GM18511 (cell line): ENCODE measurements around the gene PRCC.

Experiments used
- ATAC-seq: cut with Tn5 transposase; IDR thresholded peaks from one replicate; pipeline ENCODE4 v1.9.1; 2021; ENCODE audit warnings: mild to moderate bottlenecking, moderate library complexity; ENCODE audit not compliant: unreplicated experiment

PRCC gene

GRCh38 chr1:156840186-156840897 is 73.0 kb downstream of the PRCC start:
- ATAC-seq: no peak

GRCh38 chr1:156840898-156841279 is 73.6 kb downstream of the PRCC start:
- no peak for ATAC-seq

- no peak for ATAC-seq
Observed at GRCh38 chr1:156841295-156841855, 74.0 kb downstream of the PRCC start.

GRCh38 chr1:156842618-156843300 is 75.4 kb downstream of the PRCC start:
- ATAC-seq: no peak

- ATAC-seq: no peak
Observed at GRCh38 chr1:156844102-156844501, 76.8 kb downstream of the PRCC start.

DNA sequence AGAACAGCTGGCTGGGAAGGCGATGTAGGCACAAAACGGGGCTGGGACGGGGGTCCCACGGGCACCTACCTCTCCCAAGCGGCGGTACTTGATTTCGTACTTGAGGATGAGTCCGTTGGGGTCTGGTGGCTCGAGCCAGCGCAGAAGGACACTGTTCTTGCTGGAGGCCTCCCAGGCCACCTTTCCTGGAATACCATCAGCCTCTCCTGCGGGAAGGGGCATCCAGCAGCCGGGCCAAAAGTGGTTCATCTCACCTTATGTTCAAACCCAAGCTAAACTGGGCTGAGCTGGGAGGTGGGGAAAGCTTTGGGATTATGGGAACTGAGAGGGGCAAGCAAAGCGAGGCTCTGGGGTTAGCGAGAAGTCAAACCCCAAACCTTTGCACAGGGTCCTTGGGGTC is 77.3 kb downstream of the PRCC start:
- ATAC-seq: no peak

DNA sequence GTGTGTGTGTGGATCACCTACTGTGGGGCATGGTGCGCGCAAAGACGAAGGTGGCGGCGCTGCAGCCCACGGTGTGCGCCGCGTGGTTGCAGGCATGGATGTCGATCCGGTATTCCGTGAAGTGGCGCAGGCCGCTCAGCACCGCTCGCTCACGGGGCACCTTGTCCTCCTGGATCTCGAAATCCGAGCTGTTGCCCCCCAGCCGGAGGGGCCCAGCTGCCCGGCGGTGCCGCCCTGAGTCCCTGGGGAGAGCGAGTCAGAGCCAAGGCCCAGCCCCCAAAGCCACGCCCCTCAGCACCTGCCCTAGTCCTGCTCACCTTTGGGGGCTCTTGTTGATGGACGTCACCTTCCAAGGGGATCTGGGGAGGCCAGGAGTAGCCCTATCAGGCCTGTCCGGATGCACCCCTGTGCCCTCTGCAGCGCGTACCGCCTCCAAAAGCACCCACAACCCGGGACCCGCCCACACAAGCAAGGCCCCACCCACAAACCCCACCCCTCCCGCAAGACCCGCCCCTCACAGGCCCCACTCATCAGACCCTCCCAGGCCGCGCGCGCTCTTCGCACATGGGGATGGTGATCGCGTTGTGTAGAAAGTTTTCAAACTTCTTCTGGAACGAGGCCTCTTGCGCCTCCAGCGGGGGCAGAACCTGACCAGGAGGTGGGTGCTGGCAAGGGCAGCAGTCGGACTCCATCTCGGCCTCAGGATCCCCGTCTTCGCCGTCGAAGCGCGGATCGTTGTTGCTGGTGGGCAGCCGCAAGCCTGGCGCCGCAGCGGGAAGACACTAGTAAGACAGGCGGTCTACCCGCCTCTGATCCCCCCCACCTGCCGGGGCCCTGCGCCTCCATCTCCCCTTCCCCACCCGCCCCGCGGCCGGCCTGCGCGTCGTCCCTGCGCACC is 78.0 kb downstream of the PRCC start:
- ATAC-seq: no peak

DNA sequence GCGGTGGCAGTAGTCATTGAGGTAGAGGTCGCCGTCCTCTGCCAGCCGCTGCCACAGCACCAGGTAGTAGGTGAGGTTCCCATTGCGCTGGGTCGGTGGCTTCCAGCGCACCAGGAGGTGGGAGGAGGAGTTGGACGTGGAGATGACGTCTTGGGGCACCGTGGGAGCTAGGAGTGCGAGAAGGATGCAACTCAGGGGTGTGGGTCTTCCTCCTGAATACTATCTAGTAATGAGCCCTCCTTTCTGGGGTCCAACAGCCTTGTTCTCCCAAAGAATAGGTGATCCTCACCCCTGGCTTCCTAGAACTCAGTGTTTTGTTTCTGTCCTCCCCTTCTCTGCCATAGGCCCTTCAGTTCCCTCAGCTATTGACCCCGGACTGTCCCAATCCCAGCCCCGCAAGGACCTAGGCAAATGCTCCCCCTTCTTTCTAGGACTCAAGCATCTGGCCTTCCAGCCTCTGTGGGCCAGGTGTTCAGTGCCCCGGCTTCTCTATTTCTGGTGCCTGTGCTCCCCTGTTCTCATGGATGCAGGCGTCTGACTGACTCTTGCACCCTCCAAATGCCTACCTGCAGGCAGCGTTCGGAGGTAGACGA is 78.7 kb downstream of the PRCC start:
- ATAC-seq: no peak

DNA sequence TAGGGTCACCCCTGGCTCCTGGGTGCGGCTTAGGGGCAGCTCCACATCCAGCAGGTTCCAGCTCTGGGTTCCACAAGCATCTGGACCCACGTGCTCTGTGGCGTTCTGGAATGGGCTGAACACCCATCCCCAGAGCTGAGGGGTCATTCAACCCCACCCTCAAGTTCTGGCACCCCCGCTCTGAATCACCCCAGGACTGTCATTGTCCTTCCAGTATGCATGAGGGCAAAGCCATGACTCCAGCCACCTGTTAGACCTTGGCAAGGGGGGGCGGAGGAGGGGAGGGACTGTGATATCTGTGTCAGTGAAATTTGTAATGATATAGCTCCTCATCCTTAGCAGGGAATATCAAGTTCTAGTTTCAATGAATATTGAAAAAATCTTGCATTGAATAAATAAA is 79.3 kb downstream of the PRCC start:
- no peak for ATAC-seq

- no peak for ATAC-seq
Observed at GRCh38 chr1:156847591-156848460, 80.5 kb downstream of the PRCC start.

DNA sequence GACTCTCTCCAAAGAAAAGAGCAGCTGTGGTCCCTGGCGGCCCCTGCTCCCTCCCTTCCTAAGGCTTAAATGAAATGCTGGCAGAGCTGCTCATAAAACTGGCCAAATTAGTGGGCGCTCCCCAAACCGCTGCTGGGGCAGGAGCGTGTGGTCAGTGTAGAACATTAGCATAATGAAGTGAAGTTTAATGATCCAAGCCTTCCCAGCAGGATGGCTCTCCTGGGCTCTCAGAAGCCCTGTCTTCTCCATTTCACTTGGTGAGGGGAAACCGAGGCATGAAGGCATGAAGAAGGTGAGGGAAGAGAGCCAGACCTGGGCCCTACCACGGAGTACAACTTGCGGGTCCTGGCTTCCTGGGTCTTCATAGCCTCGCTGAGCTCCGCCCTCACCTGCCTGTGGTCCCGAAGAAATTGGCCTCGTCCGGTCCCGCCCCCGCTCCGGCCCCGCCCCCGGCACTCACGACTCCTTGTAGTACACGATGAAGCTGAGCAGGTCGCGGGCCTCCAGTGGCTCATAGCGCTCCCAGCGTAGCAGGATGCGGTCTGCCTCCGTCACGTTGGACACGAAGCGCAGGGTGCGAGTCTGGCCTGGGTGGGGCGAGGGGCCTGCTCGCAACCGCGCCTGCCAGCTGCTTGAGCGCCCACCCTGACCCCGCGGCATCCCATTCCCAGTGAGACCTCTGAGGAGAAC is 81.3 kb downstream of the PRCC start:
- ATAC-seq: no peak

DNA sequence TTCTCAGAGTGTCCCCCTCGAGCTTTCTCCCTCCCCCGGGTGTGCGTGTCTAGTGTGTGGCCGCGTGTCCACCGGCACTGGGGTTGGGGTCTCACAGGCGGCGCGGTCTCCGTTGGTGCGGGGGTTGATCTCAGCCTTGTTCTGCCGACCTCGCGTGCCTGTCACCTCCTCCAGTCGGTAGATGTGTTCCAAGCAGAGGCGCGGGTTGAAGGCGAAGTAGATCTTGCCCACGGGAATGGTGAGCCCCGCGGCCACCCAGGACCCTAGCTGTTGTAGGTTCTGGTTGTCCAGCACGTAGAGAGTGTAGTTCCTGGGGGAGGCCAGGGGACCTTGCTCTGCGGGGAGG is 81.8 kb downstream of the PRCC start:
- no peak for ATAC-seq
